CD4-positive, alpha-beta memory T cell (primary cell): ENCODE data around the gene YARS2. TPM values are rescaled to one million over a fixed set of nuclear protein-coding genes. Genes with fewer than 3 reads are reported as not detected.

Experiments used
- CTCF ChIA-PET: fragments of 350-600 bp; sonication (Branson Sonifier 250); formaldehyde crosslinking; loops from one replicate; lab custom pipeline; 2021; ENCODE audit warnings: inconsistent platforms; ENCODE audit not compliant: partially characterized antibody; lab: Charles Lee
- POLR2A ChIA-PET: fragments of 350-600 bp; sonication (Branson Sonifier 250); formaldehyde crosslinking; loops from one replicate; lab custom pipeline; 2021; ENCODE audit not compliant: partially characterized antibody; lab: Charles Lee
- DNase-seq, 5 donors: peaks; one replicate each; pipeline versions ENCODE4 v3.0.0 to v3.0.0-alpha.2; 2020 to 2022; ENCODE audit warnings: mixed read lengths in 1 of 5
- H3K27ac ChIP-seq: one replicate; pipeline ENCODE4 v1.7.0; 2013; ENCODE audit warnings: low read depth, low read length
- H3K27me3 ChIP-seq: 2 replicates; pipeline ENCODE4 v1.7.0; 2013; ENCODE audit warnings: mild to moderate bottlenecking, low read length, moderate library complexity; ENCODE audit not compliant: insufficient read depth
- H3K36me3 ChIP-seq: 2 replicates; pipeline ENCODE4 v1.7.0; 2013; ENCODE audit warnings: mild to moderate bottlenecking, low read length, moderate library complexity; ENCODE audit not compliant: insufficient read depth
- H3K4me1 ChIP-seq: 2 replicates; pipeline ENCODE4 v1.7.0; 2013; ENCODE audit warnings: mild to moderate bottlenecking, low read length, moderate library complexity; ENCODE audit not compliant: insufficient read depth
- H3K4me3 ChIP-seq, 2 donors: one replicate each; pipeline ENCODE4 v1.7.0; 2013; ENCODE audit warnings: low read length in 2 of 2, mild to moderate bottlenecking in 1 of 2
- H3K9me3 ChIP-seq, 2 donors: one replicate each; pipeline ENCODE4 v1.7.0; 2013; ENCODE audit warnings: low read length in 2 of 2, control low read depth in 1 of 2; ENCODE audit not compliant: control insufficient read depth in 1 of 2
- H3K27ac Mint-ChIP-seq, 7 donors: one replicate each; pipeline ENCODE4 v1.8.0; 2020 to 2021; ENCODE audit warnings: mixed read lengths in 7 of 7, mild to moderate bottlenecking in 6 of 7, inconsistent platforms in 3 of 7, moderate library complexity in 3 of 7
- H3K27me3 Mint-ChIP-seq, 2 donors: one replicate each; pipeline ENCODE4 v1.8.0; 2020 to 2021; ENCODE audit warnings: mixed read lengths in 2 of 2
- H3K36me3 Mint-ChIP-seq, 2 donors: one replicate each; pipeline ENCODE4 v1.8.0; 2020 to 2021; ENCODE audit warnings: mixed read lengths in 2 of 2, inconsistent platforms in 1 of 2, mild to moderate bottlenecking in 1 of 2
- H3K4me1 Mint-ChIP-seq, 4 donors: one replicate each; pipeline ENCODE4 v1.8.0; 2020 to 2021; ENCODE audit warnings: mixed read lengths in 4 of 4, mild to moderate bottlenecking in 1 of 4
- H3K4me3 Mint-ChIP-seq, 8 donors: one replicate each; pipeline ENCODE4 v1.8.0; 2020 to 2021; ENCODE audit warnings: mixed read lengths in 8 of 8, mild to moderate bottlenecking in 7 of 8, moderate library complexity in 6 of 8, inconsistent platforms in 3 of 8
- H3K9me3 Mint-ChIP-seq, 8 donors: one replicate each; pipeline ENCODE4 v1.8.0; 2020 to 2021; ENCODE audit warnings: mixed read lengths in 8 of 8, mild to moderate bottlenecking in 5 of 8, inconsistent platforms in 3 of 8, moderate library complexity in 1 of 8
- intact Hi-C: fragments of 100-400 bp; cut with micrococcal nuclease; formaldehyde crosslinking; loops from one replicate; pipeline ENCODE4 v1.15.1; 2023
- polyA plus RNA-seq, 2 donors: library from polyadenylated mRNA; unstranded; fragments of 300-500 nt; fragmentation: Illumina TruSeq; gene quantifications; one replicate each; pipeline ENCODE4 v1.2.3, GENCODE V29; 2021
- total RNA-seq, 2 experiments: library from RNA; stranded (reverse); gene quantifications; one replicate each; pipeline ENCODE4 v1.2.3, GENCODE V29; 2021

YARS2 gene
- total and polyA plus RNA-seq, 4 experiments from 2014 or later = 11.6 to 19.3 (median 18.9) TPM

DNA sequence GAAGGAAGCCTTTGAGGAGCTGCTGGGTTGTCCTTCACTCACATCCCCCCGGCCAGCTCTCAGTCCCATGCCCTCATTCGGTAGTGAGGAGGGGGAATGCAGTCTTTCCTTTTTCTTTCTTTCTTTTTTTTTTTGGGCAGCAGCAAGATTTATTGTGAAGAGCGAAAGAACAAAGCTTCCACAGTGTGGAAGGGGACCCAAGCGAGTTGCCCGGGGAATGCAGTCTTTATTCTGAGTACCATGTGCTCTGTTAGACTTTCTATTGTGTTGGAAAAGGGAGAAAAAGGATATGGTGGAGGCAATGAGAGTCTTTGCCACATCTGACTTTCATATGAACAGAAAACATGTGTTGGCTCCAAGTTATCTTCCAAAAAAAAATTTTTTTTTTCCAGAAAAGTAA is 29.9 kb upstream of the YARS2 start:
- Mint-ChIP-seq H3K27ac (no peak overlapping the region), H3K27me3 (peaks cover 0 to 7% of the 10 kb centered on the region in 2 donors), H3K4me1 (no peaks in the 10 kb centered on the region), H3K4me3 (no peak overlapping the region), H3K36me3 (no peaks in the 10 kb centered on the region), H3K9me3 (peaks cover 0 to 1% (median 0%) of the 10 kb centered on the region in 8 donors)
- Histone ChIP-seq H3K9me3 (no peaks in the 10 kb centered on the region), H3K27me3 (peaks cover 5% of the 10 kb centered on the region), H3K4me3 (no peak overlapping the region), H3K36me3 (no peaks in the 10 kb centered on the region), H3K27ac (no peak overlapping the region), H3K4me1 (no peaks in the 10 kb centered on the region)
- POLR2A ChIA-PET = no interaction called here
- no peak for DNase-seq
- intact Hi-C loops = no loop called here
- CTCF ChIA-PET = no interaction called here

DNA sequence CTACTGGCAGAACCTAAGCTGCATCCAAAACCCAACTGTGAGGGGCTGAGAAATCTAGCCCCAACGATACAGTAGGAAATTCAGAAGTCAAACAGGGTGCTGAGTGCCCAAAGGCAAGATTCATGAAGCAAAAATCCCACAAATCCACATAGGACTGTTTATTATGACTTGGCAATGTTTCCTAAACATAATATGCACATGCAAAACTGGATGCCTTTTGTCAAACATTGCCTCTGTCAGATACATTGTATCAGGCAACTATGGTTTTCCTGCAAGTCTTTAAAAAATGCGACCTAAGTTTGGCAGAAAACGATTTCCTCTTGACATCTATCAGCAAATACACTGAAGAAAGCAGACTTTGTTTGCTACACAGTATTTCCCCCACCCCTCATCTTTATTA is 27.3 kb upstream of the YARS2 start:
- no peak overlapping the region for H3K27ac ChIP-seq
- intact Hi-C loops = no loop called here

GRCh38 chr12:32780071-32780470 is 24.4 kb upstream of the YARS2 start:
- Mint-ChIP-seq H3K27ac (no peak overlapping the region), H3K4me3 (no peak overlapping the region), H3K36me3 (no peaks in the 10 kb centered on the region), H3K4me1 (no peaks in the 10 kb centered on the region), H3K27me3 (peaks cover 11 to 17% of the 10 kb centered on the region in 2 donors), H3K9me3 (no peaks in the 10 kb centered on the region)
- H3K27me3 ChIP-seq = peaks cover 5% of the 10 kb centered on the region
- ChIA-PET POLR2A (no interaction called here), CTCF (no interaction called here)
- H3K9me3 ChIP-seq = no peaks in the 10 kb centered on the region
- no peaks in the 10 kb centered on the region for H3K4me1 ChIP-seq
- H3K36me3 ChIP-seq = no peaks in the 10 kb centered on the region
- H3K27ac ChIP-seq = no peak overlapping the region
- intact Hi-C loops = no loop called here
- no peak for DNase-seq
- H3K4me3 ChIP-seq = no peak overlapping the region

More for the DNA sequence above, 27.3 kb upstream of the YARS2 start:
- no peaks in the 10 kb centered on the region for H3K36me3 Mint-ChIP-seq
- H3K27ac Mint-ChIP-seq = no peak overlapping the region
- H3K9me3 ChIP-seq = no peaks in the 10 kb centered on the region
- H3K9me3 Mint-ChIP-seq = peaks cover 0 to 1% (median 0%) of the 10 kb centered on the region in 8 donors
- H3K27me3 ChIP-seq = peaks cover 5% of the 10 kb centered on the region
- no peak for DNase-seq
- H3K4me1 ChIP-seq = no peaks in the 10 kb centered on the region
- POLR2A ChIA-PET = no interaction called here
- H3K4me3 Mint-ChIP-seq = no peak overlapping the region
- H3K4me3 ChIP-seq = no peak overlapping the region
- peaks cover 5 to 8% of the 10 kb centered on the region in 2 donors for H3K27me3 Mint-ChIP-seq
- H3K36me3 ChIP-seq = no peaks in the 10 kb centered on the region
- no peaks in the 10 kb centered on the region for H3K4me1 Mint-ChIP-seq
- CTCF ChIA-PET = no interaction called here

GRCh38 chr12:32777691-32778175 is 22.0 kb upstream of the YARS2 start:
- no peak overlapping the region for H3K4me3 ChIP-seq
- H3K27ac ChIP-seq = no peak overlapping the region
- H3K9me3 ChIP-seq = no peaks in the 10 kb centered on the region
- POLR2A ChIA-PET = no interaction called here
- no peak for DNase-seq
- CTCF ChIA-PET = no interaction called here
- no peak overlapping the region for H3K4me3 Mint-ChIP-seq
- H3K36me3 Mint-ChIP-seq = no peaks in the 10 kb centered on the region
- intact Hi-C loops = no loop called here
- H3K27me3 ChIP-seq = peaks cover 5% of the 10 kb centered on the region
- no peaks in the 10 kb centered on the region for H3K36me3 ChIP-seq
- no peak overlapping the region for H3K27ac Mint-ChIP-seq
- no peaks in the 10 kb centered on the region for H3K9me3 Mint-ChIP-seq
- no peaks in the 10 kb centered on the region for H3K4me1 ChIP-seq
- peaks cover 11 to 19% of the 10 kb centered on the region in 2 donors for H3K27me3 Mint-ChIP-seq
- no peaks in the 10 kb centered on the region for H3K4me1 Mint-ChIP-seq

- H3K4me1 Mint-ChIP-seq = no peaks in the 10 kb centered on the region
- Histone ChIP-seq H3K27me3 (peaks cover 5% of the 10 kb centered on the region), H3K9me3 (no peaks in the 10 kb centered on the region), H3K4me1 (no peaks in the 10 kb centered on the region), H3K27ac (no peak overlapping the region), H3K36me3 (no peaks in the 10 kb centered on the region), H3K4me3 (no peak overlapping the region)
- no peaks in the 10 kb centered on the region for H3K9me3 Mint-ChIP-seq
- no peak overlapping the region for H3K27ac Mint-ChIP-seq
- CTCF ChIA-PET = no interaction called here
- H3K4me3 Mint-ChIP-seq = no peak overlapping the region
- H3K36me3 Mint-ChIP-seq = no peaks in the 10 kb centered on the region
- intact Hi-C loops = no loop called here
- POLR2A ChIA-PET = no interaction called here
- peaks cover 11 to 25% of the 10 kb centered on the region in 2 donors for H3K27me3 Mint-ChIP-seq
- no peak for DNase-seq
These were observed 21.5 kb upstream of the YARS2 start for GRCh38 chr12:32777159-32777558.

DNA sequence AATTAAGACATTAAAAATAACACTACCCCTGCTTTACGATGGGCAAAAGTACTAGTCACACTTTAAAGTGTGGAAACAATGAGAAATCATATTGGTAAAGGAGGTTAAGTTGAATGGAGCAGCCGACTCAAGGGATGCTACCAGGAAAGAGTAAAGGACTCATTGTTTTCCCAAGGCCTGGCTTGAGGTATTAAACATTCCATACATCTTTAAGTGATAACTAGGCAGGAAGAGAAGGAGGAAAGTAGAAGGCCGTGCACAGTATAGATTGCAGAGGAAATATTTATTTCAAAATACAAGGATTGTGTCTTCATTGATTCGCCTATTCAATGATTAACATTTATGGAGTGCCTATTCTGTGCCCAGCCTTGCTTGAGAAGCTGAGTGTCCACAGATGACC is 20.6 kb upstream of the YARS2 start:
- no peak overlapping the region for H3K4me3 Mint-ChIP-seq
- Histone ChIP-seq H3K9me3 (no peaks in the 10 kb centered on the region), H3K27me3 (peaks cover 5% of the 10 kb centered on the region), H3K27ac (no peak overlapping the region), H3K36me3 (no peaks in the 10 kb centered on the region), H3K4me3 (no peak overlapping the region), H3K4me1 (no peaks in the 10 kb centered on the region)
- intact Hi-C loops = no loop called here
- H3K9me3 Mint-ChIP-seq = no peaks in the 10 kb centered on the region
- H3K27ac Mint-ChIP-seq = no peak overlapping the region
- ChIA-PET CTCF (no interaction called here), POLR2A (no interaction called here)
- no peaks in the 10 kb centered on the region for H3K36me3 Mint-ChIP-seq
- peaks cover 11 to 27% of the 10 kb centered on the region in 2 donors for H3K27me3 Mint-ChIP-seq
- DNase-seq = no peak
- H3K4me1 Mint-ChIP-seq = no peaks in the 10 kb centered on the region

DNA sequence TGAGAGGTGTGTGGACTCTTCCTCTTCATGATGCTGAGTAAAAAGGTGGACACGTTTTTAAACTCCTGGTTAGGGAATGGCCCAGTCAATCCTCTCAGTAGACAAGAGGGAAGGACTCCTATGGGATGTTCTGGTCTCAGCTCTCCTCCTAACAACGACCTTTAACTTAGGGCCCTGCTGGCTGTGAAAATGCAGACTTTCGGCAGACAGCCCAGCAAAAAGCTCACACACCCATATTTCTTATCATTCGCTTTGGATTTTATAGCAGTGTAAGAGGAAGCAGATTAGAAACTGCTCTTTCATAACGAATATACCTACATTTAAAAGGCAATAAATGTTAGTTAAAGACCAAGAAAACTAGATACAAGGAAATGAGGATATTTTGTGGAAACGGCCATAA is 18.0 kb upstream of the YARS2 start:
- H3K27ac Mint-ChIP-seq = no peak overlapping the region
- Histone ChIP-seq H3K4me1 (no peaks in the 10 kb centered on the region), H3K36me3 (no peaks in the 10 kb centered on the region), H3K9me3 (no peaks in the 10 kb centered on the region), H3K27ac (no peak overlapping the region), H3K27me3 (no peaks in the 10 kb centered on the region), H3K4me3 (no peak overlapping the region)
- ChIA-PET CTCF (no interaction called here), POLR2A (no interaction called here)
- no peaks in the 10 kb centered on the region for H3K4me1 Mint-ChIP-seq
- no peak overlapping the region for H3K4me3 Mint-ChIP-seq
- H3K27me3 Mint-ChIP-seq = peaks cover 15 to 27% of the 10 kb centered on the region in 2 donors
- DNase-seq = no peak
- intact Hi-C loops = no loop called here
- no peaks in the 10 kb centered on the region for H3K36me3 Mint-ChIP-seq
- no peaks in the 10 kb centered on the region for H3K9me3 Mint-ChIP-seq

DNA sequence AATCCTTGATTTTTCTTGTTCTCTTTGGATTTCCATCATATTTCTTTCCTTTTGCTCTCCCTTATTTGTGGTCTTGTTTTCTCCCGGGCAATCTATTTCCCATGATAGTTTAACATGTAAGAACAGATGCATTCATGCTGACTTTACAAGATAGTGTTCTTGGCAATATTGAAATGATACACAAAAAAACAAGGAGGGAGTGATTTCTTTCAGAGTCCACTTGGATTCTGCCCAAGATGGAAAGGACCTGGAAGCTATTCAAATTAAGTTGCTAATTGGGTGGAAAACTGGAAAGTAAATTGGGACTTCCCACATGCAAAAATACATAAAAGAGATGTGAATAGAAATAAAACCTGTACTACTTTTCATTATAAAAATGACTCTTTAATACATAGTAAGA is 14.4 kb upstream of the YARS2 start:
- H3K4me1 ChIP-seq = no peaks in the 10 kb centered on the region
- CTCF ChIA-PET = interaction anchor here (0.7 kb wide), 1 partner anchor 14 kb away, joined by 3 read pairs; the partner anchor contains the start of gene YARS2
- Mint-ChIP-seq H3K9me3 (no peaks in the 10 kb centered on the region), H3K27ac (no peak overlapping the region), H3K4me3 (no peak overlapping the region), H3K27me3 (peaks cover 13 to 27% of the 10 kb centered on the region in 2 donors), H3K4me1 (no peaks in the 10 kb centered on the region), H3K36me3 (no peaks in the 10 kb centered on the region)
- H3K27ac ChIP-seq = no peak overlapping the region
- intact Hi-C loops = no loop called here
- no peaks in the 10 kb centered on the region for H3K9me3 ChIP-seq
- H3K4me3 ChIP-seq = no peak overlapping the region
- H3K27me3 ChIP-seq = no peaks in the 10 kb centered on the region
- POLR2A ChIA-PET = no interaction called here
- H3K36me3 ChIP-seq = no peaks in the 10 kb centered on the region
- no peak for DNase-seq
